Measurements from ENCODE around the gene TMEM271.

TMEM271 gene

DNA sequence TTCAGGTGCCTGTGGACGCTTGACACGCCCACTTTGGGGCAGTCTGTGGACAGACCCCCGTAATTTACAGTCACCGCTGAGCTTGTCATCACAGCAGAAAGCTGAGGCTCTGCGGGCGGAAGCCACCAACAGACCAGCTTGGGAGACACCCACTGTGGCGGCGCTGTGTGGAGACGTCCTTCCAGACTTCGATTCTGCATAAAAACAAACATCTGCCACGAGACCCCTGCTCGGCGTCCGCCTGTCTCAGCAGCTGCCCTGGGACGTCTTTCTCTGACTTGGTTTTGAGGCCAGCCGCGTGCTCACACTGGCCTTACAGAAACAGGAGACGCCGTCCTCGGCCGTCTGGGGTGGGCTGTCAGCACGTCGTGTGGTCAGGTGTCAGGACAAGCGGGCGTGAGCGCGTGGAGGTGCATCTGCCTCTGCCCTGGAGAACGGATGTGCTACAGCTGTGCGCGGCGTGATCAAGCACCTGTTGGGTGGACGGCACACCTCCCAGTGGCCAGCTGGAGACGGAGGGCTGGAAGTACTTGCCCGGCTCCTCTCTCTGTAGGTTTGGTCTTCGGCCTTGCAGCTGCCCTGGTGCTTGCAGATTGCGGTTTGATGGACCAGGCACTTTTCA lies 39.6 kb downstream of the TMEM271 start:
- in situ Hi-C loops (cut with HindIII; ENCODE audit: low pct_unique_long_range_greater_than_20kb, low sequenced_read_pairs), result no loop called here
- no peak for TF ChIP-seq JUND (IDR thresholded peaks at IDR 0.05; ENCODE audit: low read depth)
- no peak for DNase-seq (ENCODE audit: low read depth in 1 of 2, low spot score in 1 of 2)

- in situ Hi-C loops (cut with HindIII; ENCODE audit: low pct_unique_long_range_greater_than_20kb, low sequenced_read_pairs), result no loop called here
- DNase-seq (ENCODE audit: low read depth in 1 of 2, low spot score in 1 of 2), result no peak
- TF ChIP-seq JUND (IDR thresholded peaks at IDR 0.05; ENCODE audit: low read depth), result no peak
Observed at GRCh38 chr4:535924-536281, 40.2 kb downstream of the TMEM271 start.

DNA sequence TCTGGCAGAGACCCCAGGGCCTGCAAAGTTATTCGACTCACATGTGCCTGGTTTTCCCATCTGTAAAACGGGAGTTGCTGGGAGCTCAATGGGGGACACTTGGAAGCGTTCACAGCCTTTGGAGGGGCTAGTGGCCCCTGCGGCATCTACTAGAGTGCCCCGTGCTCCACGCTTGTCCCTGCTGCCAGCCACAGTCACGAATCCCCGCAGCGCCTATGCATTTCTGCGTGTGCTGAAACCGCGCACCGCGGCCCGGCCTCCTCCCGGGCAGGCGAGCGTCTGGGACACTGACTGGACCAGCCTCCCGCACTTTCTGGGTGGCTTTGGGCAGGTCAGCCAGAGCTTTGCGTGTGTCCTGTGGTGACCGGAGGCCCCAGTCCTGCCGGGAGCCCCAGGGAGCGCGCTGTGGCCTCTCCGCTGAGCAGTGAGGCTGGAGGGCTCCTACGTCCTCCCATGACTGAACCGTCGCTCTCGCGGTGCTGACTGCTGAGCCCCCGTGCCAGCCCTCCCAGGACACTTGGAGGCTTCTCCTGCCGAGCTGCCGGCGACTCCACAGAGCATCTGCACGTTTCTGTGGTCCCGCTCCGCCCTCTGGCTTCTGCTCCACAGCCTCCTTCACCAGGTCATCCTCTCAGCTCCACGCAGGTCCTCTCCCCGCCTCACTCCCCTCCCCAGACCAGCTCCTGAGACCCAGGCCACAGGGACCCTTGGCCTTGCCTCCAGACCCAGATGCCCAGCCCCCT lies 40.7 kb downstream of the TMEM271 start:
- no peak for DNase-seq (ENCODE audit: low read depth in 1 of 2, low spot score in 1 of 2)
- in situ Hi-C loops (cut with HindIII; ENCODE audit: low pct_unique_long_range_greater_than_20kb, low sequenced_read_pairs), result no loop called here
- no peak for TF ChIP-seq JUND (IDR thresholded peaks at IDR 0.05; ENCODE audit: low read depth)

DNA sequence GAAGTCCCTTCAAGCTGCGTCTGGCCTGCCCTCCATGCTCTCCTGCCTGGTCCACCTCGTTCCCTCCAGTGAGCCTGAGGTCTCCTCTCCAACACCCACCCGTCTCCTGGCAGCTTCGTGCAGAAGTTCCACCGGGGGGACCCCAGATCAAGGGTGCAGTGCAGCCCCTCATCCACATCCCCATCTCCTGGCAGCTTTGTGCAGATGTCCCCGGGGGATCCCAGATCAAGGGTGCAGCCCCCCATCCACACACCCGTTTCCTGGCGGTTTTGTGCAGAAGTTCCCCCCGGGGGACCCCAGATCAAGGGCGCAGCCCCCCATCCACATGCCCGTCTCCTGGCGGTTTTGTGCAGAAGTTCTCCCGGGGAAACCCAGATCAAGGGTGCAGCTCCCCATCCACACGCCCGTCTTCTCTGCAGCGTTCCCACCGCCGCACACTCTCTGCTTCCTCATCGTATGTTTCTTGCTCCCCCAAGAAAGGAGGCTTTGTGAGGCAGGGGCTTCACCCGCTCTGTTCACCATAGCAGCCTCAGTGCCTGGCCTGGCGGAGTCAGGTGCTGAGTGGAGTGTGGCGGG lies 41.4 kb downstream of the TMEM271 start:
- in situ Hi-C loops (cut with HindIII; ENCODE audit: low pct_unique_long_range_greater_than_20kb, low sequenced_read_pairs), result no loop called here
- DNase-seq (ENCODE audit: low read depth in 1 of 2, low spot score in 1 of 2), result no peak
- TF ChIP-seq JUND (IDR thresholded peaks at IDR 0.05; ENCODE audit: low read depth), result no peak

DNA sequence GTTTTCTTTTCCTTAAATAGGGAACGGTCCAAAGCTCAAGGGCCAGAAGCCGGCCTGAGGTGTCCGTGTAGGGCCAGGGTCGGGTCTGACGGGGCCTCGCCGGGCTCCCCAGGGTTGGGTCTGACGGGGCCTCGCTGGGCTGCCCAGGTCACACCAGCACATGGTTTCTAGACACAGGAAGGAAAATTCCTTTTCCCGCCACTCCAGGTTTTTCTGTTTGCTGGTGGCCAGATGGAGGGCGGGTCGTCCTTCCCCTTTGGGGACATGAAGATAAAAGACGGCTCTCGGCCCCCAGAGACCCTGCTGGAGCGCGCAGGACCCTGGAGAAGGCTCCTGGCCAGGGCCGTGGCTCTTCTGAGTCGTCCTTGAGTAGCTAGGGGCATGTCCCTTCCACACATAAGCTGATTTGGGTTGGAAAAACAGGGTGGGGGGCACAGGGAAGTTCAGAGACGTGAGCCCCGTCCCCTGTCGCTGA lies 42.0 kb downstream of the TMEM271 start:
- in situ Hi-C loops (cut with HindIII; ENCODE audit: low pct_unique_long_range_greater_than_20kb, low sequenced_read_pairs), result no loop called here
- DNase-seq (ENCODE audit: low read depth in 1 of 2, low spot score in 1 of 2), result no peak
- TF ChIP-seq JUND (IDR thresholded peaks at IDR 0.05; ENCODE audit: low read depth), result no peak

- TF ChIP-seq JUND (IDR thresholded peaks at IDR 0.05; ENCODE audit: low read depth), result no peak
- in situ Hi-C loops (cut with HindIII; ENCODE audit: low pct_unique_long_range_greater_than_20kb, low sequenced_read_pairs), result no loop called here
- no peak for DNase-seq (ENCODE audit: low read depth in 1 of 2, low spot score in 1 of 2)
Observed at GRCh38 chr4:533318-534100, 42.6 kb downstream of the TMEM271 start.

GRCh38 chr4:532588-533317 lies 43.3 kb downstream of the TMEM271 start:
- no peak for TF ChIP-seq JUND (IDR thresholded peaks at IDR 0.05; ENCODE audit: low read depth)
- DNase-seq (ENCODE audit: low read depth in 1 of 2, low spot score in 1 of 2), result peak; percentile 50 to 54
- in situ Hi-C loops (cut with HindIII; ENCODE audit: low pct_unique_long_range_greater_than_20kb, low sequenced_read_pairs), result no loop called here

- no peak for TF ChIP-seq JUND (IDR thresholded peaks at IDR 0.05; ENCODE audit: low read depth)
- no peak for DNase-seq (ENCODE audit: low read depth in 1 of 2, low spot score in 1 of 2)
- in situ Hi-C loops (cut with HindIII; ENCODE audit: low pct_unique_long_range_greater_than_20kb, low sequenced_read_pairs), result no loop called here
Observed at GRCh38 chr4:531721-532565, 44.2 kb downstream of the TMEM271 start.

DNA sequence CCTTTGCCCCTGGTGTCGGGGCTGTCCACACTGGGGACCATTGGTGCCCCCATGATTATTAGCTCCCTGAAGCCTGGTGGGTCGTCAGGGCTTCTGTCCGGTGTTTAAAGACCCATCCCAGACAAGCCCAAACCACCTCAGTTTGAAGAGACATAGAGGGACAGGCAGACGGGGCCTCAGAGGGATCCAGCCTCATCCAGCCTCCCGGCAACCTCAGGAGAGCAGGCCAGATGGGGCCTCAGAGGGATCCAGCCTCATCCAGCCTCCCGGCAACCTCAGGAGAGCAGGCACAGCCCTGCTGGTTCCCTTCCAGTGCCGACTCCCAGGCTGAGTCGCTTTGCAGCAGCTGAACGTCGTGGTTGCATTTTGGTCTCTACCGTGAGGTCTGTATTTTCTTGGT lies 45.0 kb downstream of the TMEM271 start:
- DNase-seq (ENCODE audit: low read depth in 1 of 2, low spot score in 1 of 2), result no peak
- in situ Hi-C loops (cut with HindIII; ENCODE audit: low pct_unique_long_range_greater_than_20kb, low sequenced_read_pairs), result no loop called here
- TF ChIP-seq JUND (IDR thresholded peaks at IDR 0.05; ENCODE audit: low read depth), result no peak

- DNase-seq (ENCODE audit: low read depth in 1 of 2, low spot score in 1 of 2), result no peak
- in situ Hi-C loops (cut with HindIII; ENCODE audit: low pct_unique_long_range_greater_than_20kb, low sequenced_read_pairs), result no loop called here
- TF ChIP-seq JUND (IDR thresholded peaks at IDR 0.05; ENCODE audit: low read depth), result no peak
Observed at GRCh38 chr4:530017-530781, 45.9 kb downstream of the TMEM271 start.

DNA sequence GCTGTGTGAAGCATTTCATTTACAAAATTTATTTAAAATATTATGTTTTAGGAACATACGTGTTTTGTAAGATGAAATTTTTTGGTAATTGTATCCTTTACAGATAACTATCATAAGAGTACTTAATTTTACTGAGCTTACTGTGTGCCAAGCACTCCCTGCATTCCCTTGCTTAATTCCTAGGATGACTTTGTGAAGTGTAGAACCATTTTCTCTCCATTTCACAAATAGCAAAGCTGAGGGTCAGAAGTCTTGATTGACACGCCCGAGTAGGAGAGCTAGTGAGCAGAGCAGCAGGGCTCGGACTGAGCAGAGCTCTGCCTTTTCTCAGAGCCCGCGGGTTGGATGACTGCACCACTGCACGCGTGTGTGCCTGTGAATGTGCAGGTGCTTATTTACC lies 46.5 kb downstream of the TMEM271 start:
- in situ Hi-C loops (cut with HindIII; ENCODE audit: low pct_unique_long_range_greater_than_20kb, low sequenced_read_pairs), result no loop called here
- TF ChIP-seq JUND (IDR thresholded peaks at IDR 0.05; ENCODE audit: low read depth), result no peak
- DNase-seq (ENCODE audit: low read depth in 1 of 2, low spot score in 1 of 2), result no peak

All from T47D (cell line).